G401.6 (cell line): ENCODE measurements around the gene SNAI3.

ENCODE experiments used
- FAIRE-seq: peaks from 2 replicates; lab custom pipeline; 2012; peaks lifted over from hg19 to GRCh38; lab: Jason Lieb, UNC

Gene SNAI3

DNA sequence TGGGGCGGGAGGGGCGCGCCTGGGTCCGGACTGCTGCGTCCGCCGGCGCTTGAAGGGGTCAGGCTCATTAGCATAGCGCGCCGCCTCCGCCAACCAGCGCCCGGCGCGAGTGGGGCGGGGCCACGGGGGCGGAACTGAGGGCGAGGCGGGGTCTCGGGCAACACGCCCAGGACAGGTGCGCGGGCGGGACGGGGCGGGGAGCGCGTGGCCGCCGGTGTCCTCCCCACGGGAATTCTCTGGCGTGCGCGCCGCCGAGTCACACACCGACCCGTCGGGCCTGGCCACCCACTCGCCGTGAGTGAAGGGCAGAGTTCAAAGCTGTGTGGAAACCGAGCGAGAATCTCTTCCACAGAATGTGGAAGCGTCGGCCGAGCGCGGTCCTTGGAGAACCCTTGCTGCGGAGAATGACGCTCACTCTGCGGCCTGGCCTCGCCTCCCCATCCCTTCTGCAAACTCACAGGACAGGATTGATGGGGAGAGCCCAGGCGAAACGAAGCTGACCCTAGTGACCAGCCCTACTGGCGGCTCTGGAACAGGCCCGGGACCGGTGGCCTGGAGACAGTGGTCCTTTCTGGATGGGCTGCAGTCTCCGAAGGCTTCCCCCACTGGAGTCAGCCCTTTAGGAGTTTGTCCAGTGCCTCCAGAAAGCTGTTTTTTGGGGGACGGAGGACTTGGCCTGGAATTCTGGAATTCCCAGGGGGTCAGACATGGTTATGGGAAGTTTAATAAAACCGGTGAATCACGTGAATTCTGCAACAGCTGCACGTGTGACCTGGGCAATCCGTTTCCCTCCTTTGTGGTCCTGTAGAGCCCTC lies at the start of gene SNAI3:
SNAI3 (minus strand) TSS at position 69 of the 815 bp plus-strand sequence. CDS start 101 bp downstream, outside the sequence.
- FAIRE-seq: no peak

DNA sequence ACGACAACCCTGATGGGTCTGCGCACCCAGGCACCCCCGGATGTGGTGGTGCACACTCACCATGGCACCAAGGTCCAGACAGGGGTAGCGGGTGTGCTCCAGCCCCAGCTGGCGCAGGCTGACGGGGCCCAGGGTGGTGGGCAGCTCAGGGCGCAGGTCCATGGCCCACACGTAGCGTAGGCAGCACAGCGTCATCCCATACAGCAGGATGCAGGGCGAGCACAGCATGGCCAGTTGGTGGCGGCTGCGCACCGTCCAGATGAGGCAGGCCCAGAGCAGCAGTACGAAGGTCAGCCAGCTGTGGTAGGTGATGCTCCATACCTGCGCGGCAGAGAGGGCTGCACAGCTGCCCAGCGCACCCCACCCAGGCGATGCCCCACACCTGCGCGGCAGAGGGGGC lies 49.8 kb upstream of the SNAI3 start:
- no peak for FAIRE-seq

DNA sequence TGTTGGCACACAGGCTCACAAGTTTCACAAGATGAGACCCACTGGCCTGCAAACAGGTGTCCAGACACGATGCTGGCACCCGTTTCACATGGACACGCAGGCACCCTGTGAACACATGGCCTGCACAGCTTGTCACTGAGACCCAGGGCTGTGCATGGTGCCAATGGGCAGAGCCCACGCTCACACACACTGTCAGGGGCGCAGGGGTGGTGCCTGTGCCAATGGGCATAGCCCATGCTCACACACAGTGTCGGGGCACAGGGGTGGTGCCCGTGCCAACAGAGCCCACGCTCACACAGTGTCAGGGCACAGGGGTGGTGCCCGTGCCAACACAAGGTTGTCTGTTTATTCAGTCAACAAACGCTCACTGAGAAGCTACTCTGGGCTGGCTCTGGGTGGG lies 49.3 kb upstream of the SNAI3 start:
- FAIRE-seq: no peak

DNA sequence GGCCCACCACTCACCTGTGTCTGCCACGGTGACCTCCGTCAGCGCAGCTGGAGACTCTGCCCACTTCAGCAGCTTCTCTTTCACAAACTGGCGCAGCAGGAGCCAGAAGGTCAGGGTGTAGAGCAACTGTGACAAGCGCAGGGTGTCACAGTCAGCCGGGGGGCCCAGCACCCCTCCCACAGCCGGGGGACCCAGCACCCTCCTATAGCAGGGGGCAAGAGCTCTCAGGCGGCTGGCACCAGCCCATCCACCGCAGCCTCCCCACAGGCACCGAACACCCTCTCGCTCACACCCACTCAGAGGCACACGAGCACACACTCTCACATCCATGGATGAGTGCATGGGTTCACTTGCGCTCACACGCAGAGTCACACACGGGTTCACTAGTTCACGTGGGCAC lies 48.8 kb upstream of the SNAI3 start:
- FAIRE-seq: no peak

DNA sequence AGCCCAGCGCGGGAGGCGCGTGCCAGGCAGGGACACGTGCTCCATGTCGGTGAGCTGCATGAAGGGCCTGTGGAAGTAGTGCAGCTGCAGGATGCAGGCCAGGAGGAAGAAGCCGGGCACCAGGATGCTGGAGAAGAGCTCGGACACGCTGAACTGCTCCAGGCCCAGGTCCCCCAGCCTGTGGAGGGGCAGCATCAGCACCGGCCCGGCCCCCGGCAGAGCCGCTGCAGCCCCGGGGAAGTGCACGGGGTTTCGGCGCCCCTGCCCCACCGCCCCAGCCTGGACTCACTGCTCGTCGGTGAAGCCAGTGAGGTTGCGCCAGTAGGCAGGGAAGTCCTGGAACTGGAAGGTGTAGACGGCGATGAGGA lies 48.0 kb upstream of the SNAI3 start:
- FAIRE-seq: no peak

DNA sequence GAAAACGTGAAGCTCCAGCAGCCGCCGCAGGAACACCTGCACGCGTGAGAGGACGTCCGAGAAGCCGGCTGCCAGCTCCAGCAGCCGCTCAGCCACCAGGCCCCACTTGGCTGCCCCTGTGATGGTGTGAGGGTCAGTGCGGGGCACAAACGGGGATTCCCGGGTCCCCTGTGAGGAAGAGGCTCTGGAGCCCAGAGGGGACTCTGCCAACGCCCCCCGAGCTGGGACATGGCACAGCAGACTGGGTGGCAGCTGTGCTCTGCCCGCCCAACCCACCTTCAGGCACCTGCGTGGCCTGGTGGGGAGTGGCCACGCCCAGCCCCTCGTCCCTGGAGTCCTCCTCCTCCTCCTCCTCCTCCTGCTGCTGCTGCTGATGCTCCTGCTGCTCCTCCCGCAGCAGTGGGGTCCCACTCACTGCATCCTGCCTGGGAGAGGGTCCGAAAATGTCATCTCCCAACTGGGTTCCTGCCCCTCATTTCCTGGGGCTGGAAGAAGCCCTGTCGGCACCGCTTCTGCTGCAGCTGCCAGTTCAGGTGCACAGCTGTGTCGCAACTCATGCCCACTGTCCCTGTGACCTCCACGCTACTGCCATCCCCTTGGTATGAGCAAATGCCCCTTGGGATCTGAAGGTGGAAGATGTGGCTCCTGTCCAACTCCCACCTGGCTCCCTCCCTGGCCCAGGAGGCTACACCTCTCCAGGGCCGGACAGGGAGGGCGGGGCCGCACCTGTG lies 47.5 kb upstream of the SNAI3 start:
- FAIRE-seq: no peak

DNA sequence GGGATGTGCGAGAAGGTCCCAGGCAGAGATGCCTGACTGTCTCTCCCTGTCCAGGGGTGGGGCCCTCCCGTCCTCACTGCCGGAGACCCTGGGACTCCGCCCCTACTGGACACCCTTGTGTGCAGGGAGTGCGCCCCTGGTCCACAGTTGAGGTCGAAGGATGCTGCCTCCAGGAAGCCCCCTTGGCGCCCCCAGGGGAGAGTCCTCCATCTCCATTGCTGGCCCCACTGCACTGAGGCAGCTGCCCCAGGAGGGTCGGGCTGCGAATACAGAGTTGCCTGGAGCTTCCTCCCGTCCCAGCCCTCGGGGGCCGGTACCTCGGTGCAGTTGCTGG lies 46.6 kb upstream of the SNAI3 start:
- no peak for FAIRE-seq

DNA sequence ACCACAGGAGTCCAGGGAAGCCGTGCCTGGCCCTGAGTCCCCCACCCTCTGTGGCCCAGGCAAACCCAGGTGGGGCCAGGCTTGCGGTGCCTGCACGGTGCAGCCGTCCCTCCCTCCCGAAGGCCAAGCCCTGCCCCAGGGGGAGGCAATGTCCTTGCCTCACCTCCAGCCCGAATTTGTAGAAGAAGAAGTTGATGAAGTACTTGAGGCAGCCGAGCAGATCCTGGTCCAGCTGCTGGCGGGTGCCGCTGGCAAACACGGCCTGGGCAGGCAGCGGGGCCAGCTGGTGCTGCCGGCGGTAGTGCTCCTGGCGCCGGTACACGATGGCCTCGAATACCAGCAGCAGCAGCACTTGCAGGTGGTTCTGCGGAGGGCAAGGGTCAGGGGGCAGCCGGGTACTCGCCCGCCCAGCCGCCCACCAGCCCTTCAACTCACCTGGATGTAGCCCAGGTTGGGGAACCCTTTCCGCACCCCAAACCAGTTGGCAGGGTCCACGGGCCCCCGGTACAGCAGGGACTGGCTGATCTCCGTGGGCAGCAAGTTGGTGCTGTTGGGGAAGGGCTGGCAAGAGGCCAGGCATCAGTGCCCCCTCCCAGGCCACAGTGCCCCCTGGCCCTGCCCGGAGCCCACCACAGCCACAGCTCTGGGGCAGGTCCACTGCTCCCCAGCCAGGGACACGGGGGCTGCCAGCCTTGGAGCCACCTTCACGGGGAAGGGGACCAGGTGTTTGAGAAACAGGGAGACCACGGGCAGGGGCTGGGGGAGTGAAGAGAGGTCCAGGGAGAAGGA lies 46.1 kb upstream of the SNAI3 start:
- no peak for FAIRE-seq

DNA sequence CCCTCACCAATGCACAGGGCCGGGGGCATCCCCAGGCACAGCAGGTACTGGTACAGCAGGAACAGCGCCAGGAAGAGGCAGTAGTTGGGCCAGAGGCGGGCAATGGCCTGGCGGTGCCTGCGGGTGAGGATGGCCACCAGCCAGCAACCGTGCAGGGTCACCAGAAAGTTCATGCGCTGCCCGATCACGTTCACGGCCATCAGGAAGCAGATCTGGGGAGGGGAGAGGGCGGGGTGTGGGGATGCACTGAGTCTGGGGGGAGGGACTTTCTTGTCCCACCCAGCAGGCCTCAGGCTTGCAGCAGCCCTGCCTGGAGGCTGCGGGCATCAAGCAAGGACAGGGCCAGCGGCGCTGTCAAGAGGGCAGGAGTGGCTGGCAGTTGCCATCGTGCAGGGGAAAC lies 45.4 kb upstream of the SNAI3 start:
- FAIRE-seq: no peak

DNA sequence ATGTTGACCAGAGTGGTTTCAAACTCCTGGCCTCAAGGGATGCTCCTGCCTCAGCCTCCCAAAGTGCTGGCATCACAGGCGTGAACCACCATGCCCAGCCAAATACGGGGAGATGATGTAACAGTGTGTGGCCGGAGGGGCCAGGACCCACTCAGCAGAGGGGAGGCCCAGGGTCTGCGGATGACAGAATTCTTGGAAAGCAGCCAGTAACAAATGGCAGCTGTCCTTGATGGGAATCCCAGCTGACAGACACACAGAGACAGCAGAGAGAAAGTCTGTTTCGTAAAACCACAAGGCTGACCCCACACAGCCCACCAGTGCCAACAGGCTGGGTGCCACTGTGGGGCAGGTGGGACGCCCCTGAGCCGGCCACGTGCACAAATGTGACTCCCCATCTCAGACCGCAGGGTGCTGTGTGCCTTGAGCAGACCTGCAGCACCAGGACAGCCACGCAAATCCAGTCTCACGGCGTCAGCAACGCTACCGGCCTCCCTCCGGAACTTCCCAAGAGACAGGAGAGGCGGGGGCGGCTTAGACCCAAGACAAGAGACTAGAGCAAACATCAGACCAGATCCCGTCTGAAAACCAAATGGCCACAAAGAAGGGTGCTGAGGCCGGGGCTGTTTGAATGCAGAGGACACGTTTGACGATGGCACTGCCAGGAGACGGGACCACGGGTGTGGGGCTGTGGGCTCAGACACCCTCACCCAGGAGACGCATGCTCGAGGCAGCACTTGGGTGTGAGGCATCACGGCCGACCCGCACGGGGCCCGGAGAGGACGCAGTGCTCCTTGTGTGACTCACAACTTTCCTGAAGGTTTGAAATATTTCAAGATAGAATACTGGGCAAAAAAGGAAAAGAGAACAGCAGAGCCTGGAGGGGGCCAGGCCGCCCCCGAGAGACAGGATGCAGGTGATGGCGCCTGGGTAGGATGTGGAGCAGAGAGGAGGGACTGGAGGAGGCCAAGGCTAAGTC lies 44.6 kb upstream of the SNAI3 start:
- FAIRE-seq: no peak

DNA sequence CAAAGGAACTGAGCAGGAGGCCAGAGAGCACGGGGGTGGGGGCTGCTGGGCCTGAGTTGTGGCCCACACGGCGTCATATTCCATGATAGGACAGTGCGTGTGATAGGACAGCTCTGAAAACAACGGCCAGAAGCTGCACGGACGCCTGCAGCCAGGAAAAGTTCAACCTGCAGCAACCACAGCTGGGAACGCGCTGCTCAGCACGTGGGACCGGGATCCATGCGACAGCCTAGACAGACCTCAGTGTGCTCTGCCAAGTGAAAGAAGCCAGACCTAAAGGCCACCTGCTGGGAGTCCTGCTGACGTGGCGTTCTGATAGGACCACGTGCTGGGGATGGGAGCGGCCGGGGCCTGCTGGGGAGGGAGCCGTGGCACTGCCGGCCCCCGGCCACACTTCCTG lies 41.6 kb upstream of the SNAI3 start:
- FAIRE-seq: no peak

DNA sequence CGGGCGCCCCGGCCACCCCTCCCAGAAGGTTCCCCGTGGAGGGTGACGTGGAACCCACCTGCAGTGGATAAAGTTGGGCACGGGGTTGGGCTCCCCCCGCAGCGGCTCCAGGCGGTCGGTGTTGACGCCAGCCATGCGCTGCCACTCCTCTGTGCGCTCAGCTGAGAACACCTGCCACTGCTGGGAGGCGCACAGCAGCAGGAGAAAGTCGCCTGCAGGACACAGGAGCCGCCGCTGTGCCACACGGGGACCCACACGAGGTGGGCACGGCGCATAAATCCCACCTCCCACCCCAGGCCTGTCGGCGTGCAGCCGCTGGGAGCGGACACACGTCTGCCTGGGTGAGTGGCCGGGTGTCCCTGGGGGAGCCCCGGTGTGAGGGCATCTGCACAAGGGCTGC lies 40.7 kb upstream of the SNAI3 start:
- no peak for FAIRE-seq

DNA sequence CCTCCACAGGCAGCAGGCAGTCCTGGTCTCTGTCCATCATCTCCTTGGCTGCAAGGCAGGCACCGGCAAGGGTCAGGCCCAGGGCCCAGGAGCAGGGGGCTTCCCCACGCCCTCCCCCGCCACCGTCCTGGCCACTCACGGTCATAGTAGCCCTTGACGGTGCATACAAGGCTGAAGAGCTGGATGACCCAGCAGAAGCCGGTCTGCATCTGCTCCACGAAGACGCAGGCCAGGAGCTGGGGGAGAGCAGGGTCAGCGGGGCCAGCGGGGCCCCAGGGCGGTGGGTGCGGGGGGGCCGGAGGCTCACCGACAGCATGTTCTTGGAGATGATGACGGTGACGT lies 40.1 kb upstream of the SNAI3 start:
- no peak for FAIRE-seq

DNA sequence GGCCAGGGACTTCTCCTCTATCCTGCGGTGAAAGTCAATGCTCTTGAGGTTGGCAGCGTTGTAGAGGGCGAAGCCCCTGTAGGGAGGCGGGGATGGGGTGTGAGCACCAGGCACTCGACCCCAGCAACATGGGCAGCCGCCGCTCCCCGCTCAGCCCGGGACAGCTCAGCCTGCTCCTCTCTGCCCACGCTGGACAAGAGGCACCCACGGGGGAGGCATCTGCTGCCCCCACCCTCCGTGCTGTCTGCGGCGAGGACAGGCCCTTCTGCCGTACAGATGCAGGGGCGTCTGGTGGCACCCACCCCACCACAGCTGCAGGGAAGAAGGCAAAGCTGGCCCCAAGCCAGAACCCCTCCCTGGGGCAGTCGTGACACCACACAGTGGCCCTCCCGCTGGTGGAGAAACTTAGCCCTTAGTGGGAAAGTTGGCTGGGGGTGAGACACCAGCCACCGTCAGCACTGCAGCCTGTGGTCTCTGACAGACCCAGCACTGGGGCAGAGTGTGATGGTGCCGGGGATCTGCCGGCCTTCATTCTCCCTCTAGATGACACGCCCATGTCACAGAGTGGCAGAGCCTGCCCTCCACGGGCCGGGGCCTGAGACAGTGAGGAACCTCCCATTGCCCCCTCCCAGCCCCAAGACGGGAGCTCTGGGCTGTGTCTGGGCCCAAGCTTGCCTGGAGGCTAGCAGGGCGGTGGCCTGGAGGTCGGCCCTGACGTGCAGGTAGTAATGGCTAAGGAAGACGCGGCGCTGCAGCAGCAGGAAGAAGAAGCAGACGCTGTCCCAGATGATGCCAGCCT lies 39.5 kb upstream of the SNAI3 start:
- no peak for FAIRE-seq

DNA sequence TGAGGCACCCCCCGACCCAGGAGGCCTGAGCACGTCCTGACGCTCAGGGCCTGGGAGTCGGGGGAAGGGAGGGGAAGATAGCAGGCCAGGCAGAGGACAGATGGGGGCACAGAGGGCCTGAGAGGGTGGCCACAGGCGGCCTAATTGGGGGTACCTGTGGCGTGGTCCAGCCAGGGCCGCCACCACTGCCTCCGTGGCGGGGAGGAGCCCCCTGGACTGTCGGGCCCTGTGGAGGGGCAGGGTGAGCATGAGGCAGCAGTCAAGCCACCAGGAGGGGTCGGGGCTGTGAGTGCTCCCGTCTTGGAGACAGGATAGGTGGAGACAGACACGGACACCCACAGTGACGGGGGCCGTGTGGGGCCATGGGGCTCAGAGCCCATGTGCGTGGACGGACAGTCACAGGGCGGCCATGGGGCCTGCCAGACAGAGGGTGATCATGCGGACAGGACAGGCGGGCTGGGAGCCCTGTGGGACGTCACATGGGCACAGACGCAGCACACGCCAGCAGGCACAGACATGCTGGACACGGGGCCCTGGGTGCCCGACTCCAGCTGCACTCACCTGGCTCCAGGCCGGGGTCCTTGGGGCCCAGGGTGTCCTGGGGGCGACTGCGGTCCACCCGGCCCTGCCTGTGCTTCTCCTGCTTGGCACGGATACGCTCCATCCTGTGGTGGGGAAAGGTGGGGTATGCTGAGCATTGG lies 38.7 kb upstream of the SNAI3 start:
- no peak for FAIRE-seq

DNA sequence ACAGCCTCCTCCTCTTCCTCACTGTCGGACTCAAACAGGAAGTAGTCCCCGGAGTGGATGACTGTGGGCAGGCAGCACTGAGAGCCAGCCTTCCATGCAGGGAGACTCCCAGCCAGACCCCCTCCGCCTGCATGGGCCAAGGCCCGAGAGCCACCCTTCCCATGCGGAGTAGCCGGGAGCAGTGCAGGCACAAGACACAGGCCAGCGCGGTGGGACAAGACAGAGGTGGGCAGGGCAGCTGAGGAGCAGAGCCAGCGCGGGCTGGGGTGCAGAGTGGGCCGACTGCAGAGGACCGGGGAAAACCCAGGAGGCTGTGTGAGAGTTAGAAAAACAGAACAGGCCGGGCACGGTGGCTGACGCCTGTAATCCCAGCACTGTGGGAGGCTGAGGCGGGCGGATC lies 37.6 kb upstream of the SNAI3 start:
- no peak for FAIRE-seq

DNA sequence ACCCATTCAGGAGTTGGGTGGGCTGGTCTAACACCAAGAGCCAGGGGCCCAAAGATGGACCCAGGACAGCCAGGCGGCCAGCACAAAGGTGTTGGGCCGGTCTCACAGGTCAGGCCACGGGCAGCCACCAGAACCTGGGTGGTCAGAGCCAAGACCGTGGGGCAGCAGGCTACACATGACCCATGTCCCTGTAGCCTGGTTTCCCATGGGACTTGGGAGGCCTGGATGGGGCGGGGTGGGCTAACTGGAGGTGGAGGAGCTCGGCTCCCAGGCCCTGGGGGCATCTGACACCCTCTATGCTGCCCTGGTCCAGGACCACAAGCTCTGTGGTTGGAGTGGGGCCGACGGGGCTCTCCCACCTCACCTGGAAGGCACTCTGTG lies 37.2 kb upstream of the SNAI3 start:
- FAIRE-seq: no peak

DNA sequence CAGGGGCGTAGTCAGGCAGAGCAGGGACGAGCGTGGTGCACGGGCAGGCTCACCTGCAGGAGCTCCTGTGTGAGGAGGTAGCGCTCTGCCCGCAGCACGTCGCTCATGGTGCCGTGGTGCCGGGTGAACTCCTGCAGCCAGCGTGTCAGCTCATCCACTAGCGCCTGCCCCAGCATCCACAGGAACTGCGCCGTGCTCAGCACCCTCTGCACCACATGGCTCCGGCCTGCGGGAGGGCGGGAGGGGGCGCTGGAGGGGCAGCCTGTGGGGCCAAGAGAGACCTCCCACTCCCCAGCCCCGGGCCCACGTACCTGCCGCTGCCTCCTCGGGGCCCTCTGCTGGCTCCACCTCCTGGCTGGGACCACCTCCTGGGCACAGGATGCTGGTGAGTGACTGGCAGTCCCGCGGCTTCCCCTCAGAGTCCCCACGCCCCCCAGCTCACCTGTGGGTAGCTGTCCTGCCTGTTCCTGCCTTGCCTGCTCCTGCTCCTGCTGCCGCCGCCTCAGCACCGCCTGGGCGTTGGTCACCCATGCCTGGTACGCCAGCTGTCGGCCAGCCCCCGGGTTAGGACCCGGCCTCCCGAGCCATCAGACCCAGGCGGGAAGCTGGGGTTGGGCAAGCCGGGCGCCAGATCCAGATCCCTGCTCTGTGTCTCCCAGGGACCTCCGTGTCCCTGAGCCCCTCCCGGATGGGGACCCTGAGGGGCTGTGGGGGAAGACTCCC lies 36.6 kb upstream of the SNAI3 start:
- no peak for FAIRE-seq

DNA sequence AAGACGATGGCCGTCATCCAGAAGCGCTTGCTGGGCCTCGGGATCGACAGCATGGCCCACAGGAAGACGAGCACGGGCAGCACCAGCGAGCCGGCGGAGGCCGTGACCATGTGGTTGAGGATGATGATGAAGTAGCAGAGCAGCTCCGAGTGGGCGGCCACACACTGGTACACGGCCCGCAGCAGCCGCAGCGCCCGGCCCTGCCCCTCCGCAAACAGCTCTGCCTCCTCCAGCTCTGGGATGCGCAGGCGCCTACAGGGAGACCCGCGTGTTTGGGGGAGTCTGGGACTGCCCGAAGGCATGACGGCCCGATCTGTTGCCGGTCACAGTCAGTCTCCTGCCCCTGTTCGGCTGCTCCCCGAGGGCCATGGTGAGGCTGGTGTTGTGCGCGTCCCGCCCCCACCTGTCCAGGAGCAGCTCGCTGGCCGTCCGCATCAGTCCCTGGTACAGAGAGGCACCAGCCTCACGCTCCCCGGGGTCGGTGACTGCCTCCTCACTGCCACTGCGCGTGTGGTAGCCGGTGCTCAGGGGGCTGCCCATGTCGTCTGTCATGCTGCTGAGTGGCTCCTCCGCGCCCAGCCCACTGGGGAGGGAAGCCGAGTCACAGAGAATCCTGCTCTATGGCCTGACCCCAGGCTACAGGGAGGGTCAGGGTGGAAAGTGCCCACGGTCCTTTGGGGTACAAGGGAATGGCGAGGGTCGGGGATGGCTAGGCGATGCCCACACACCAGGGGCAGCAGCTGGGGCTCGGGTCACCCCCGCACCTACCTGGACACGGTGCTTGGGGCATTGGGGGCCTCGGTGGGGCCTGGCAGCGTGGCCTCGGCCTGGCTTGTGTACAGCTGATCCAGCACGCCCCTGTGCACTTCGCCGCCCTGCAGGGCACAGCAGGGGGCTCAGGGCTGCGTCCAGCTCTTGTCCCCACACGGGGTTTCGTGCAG lies 35.8 kb upstream of the SNAI3 start:
- FAIRE-seq: no peak
